OCI-LY7 (cell line): Measurements from ENCODE around the gene PSMD13. TPM values are rescaled to one million over a fixed set of nuclear protein-coding genes. Genes with fewer than 3 reads are reported as not detected.

ENCODE experiments used
- BruUV-seq: library from RNA; stranded (reverse); fragments of 400-500 nt; replicated peaks from 2 replicates; lab custom pipeline; 2021; lab: Mats Ljungman, UMichigan
- CTCF ChIA-PET: fragments of 300-600 bp; sonication (Branson Sonifier 250); formaldehyde crosslinking; loops from one replicate; lab custom pipeline; 2022; ENCODE audit warnings: antibody characterized with exemption; ENCODE audit not compliant: unreplicated experiment; lab: Charles Lee
- POLR2A ChIA-PET: fragments of 300-600 bp; sonication (Branson Sonifier 250); formaldehyde crosslinking; loops from one replicate; lab custom pipeline; 2022; ENCODE audit warnings: antibody characterized with exemption; lab: Charles Lee
- DNase-seq: peaks from one replicate; pipeline ENCODE4 v3.0.0-alpha.2; 2015; ENCODE audit warnings: low spot score
- H2AFZ ChIP-seq: fragments of 200-600 bp; sonication (generic), shearing (Covaris generic); 2 replicates; pipeline ENCODE4 v1.6.1; 2014; ENCODE audit warnings: mild to moderate bottlenecking, antibody characterized with exemption, low read length, moderate library complexity
- H3K27ac ChIP-seq: fragments of 200-600 bp; sonication (generic); 2 replicates; pipeline ENCODE4 v1.5.1; 2014; ENCODE audit warnings: mixed run types, low read depth, mild to moderate bottlenecking, moderate library complexity, low read length, inconsistent platforms; ENCODE audit not compliant: poor library complexity, severe bottlenecking
- H3K36me3 ChIP-seq: fragments of 200-600 bp; sonication (generic); 2 replicates; pipeline ENCODE4 v1.6.1; 2014; ENCODE audit warnings: mild to moderate bottlenecking, antibody characterized with exemption, low read length, moderate library complexity, mixed read lengths; ENCODE audit not compliant: insufficient read depth
- H3K4me1 ChIP-seq: fragments of 200-600 bp; sonication (generic); 2 replicates; pipeline ENCODE4 v1.5.1; 2014; ENCODE audit warnings: mild to moderate bottlenecking, low read length; ENCODE audit not compliant: insufficient read depth, poor library complexity, severe bottlenecking
- H3K4me2 ChIP-seq: fragments of 200-600 bp; sonication (generic); 2 replicates; pipeline ENCODE4 v1.6.1; 2014; ENCODE audit warnings: mild to moderate bottlenecking, low read length
- H3K4me3 ChIP-seq: fragments of 200-600 bp; sonication (generic); 2 replicates; pipeline ENCODE4 v1.5.1; 2014; ENCODE audit warnings: mild to moderate bottlenecking, low read depth, low read length; ENCODE audit not compliant: poor library complexity, severe bottlenecking
- H3K79me2 ChIP-seq: fragments of 200-600 bp; sonication (generic); 2 replicates; pipeline ENCODE4 v1.6.1; 2016; ENCODE audit warnings: low read depth, mild to moderate bottlenecking, low read length, moderate library complexity, mixed read lengths; ENCODE audit not compliant: insufficient read depth
- H3K9me2 ChIP-seq: fragments of 200-600 bp; sonication (generic); 2 replicates; pipeline ENCODE4 v1.6.1; 2016; ENCODE audit warnings: mild to moderate bottlenecking, low read length, mixed read lengths; ENCODE audit not compliant: insufficient read depth
- H3K9me3 ChIP-seq: fragments of 200-600 bp; sonication (generic); 2 replicates; pipeline ENCODE4 v1.6.1; 2014; ENCODE audit warnings: mild to moderate bottlenecking, mixed run types, low read length, mixed read lengths
- H4K20me1 ChIP-seq: fragments of 200-600 bp; sonication (generic); 2 replicates; pipeline ENCODE4 v1.6.1; 2014; ENCODE audit warnings: mild to moderate bottlenecking, antibody characterized with exemption, low read length, moderate library complexity, mixed read lengths; ENCODE audit not compliant: insufficient read depth
- CTCF ChIP-seq: fragments of 200-600 bp; sonication (generic); conservative IDR thresholded peaks from 2 replicates; pipeline ENCODE4 v1.5.1; 2014; ENCODE audit warnings: mild to moderate bottlenecking, antibody characterized with exemption, low read length, moderate library complexity, mixed read lengths
- EZH2phosphoT487 ChIP-seq: fragments of 200-600 bp; sonication (generic); IDR thresholded peaks from 2 replicates; pipeline ENCODE4 v1.6.1; 2018; ENCODE audit warnings: low read depth, borderline replicate concordance, mild to moderate bottlenecking, mixed run types, antibody characterized with exemption, low read length, moderate library complexity, mixed read lengths
- intact Hi-C: fragments of 100-400 bp; cut with micrococcal nuclease; formaldehyde crosslinking; loops from one replicate; pipeline ENCODE4 v1.10.0; 2022; ENCODE audit not compliant: unreplicated experiment
- total RNA-seq, 2 experiments: library from RNA; depleted of rRNA in 1 of 2; stranded (reverse); fragments of >200 nt in 1 of 2; shearing (Covaris generic) in 1 of 2; gene quantifications; 2 replicates each; pipeline ENCODE4 v1.2.3, GENCODE V29; 2014 to 2022

The PSMD13 gene
- total RNA-seq, 2 experiments from 2014 or later = 146 to 154 TPM

- Histone ChIP-seq H4K20me1 (no peaks in the 10 kb centered on the region), H3K4me1 (no peaks in the 10 kb centered on the region), H3K4me3 (no peak overlapping the region), H2AFZ (no peak overlapping the region), H3K4me2 (no peak overlapping the region), H3K79me2 (no peaks in the 10 kb centered on the region), H3K27ac (no peak overlapping the region), H3K9me2 (no peaks in the 10 kb centered on the region), H3K9me3 (no peaks in the 10 kb centered on the region), H3K36me3 (no peaks in the 10 kb centered on the region)
- intact Hi-C loops = no loop called here
- no peak for TF ChIP-seq EZH2phosphoT487
- no peak for TF ChIP-seq CTCF
- CTCF ChIA-PET = no interaction called here
- no TSS peak for BruUV-seq
- no peak for DNase-seq
- POLR2A ChIA-PET = no interaction called here
Observed at GRCh38 chr11:297051-297585, 60.3 kb downstream of the PSMD13 start.

- intact Hi-C loops = no loop called here
- H3K4me2 ChIP-seq = no peak overlapping the region
- no peaks in the 10 kb centered on the region for H3K9me2 ChIP-seq
- H3K9me3 ChIP-seq = no peaks in the 10 kb centered on the region
- no peak overlapping the region for H3K4me3 ChIP-seq
- H3K79me2 ChIP-seq = no peaks in the 10 kb centered on the region
- no peak overlapping the region for H2AFZ ChIP-seq
- POLR2A ChIA-PET = no interaction called here
- no peaks in the 10 kb centered on the region for H4K20me1 ChIP-seq
- no peaks in the 10 kb centered on the region for H3K36me3 ChIP-seq
- no TSS peak for BruUV-seq
- no peak overlapping the region for H3K27ac ChIP-seq
- DNase-seq = no peak
- peaks cover under 1% of the 10 kb centered on the region for H3K4me1 ChIP-seq
- no peak for TF ChIP-seq EZH2phosphoT487
- no peak for TF ChIP-seq CTCF
- CTCF ChIA-PET = no interaction called here
Observed at GRCh38 chr11:297586-298405, 61.0 kb downstream of the PSMD13 start.
